ENCODE data around the gene ARMH1.
A peak's percentile ranks its signal among the peaks of the same experiment; 100 is the strongest.
"Not testable (repeated sequence)": the region's sequence is repeated elsewhere in the genome, so short reads cannot be mapped to it uniquely, and the experiment has no call there.

Gene ARMH1

DNA sequence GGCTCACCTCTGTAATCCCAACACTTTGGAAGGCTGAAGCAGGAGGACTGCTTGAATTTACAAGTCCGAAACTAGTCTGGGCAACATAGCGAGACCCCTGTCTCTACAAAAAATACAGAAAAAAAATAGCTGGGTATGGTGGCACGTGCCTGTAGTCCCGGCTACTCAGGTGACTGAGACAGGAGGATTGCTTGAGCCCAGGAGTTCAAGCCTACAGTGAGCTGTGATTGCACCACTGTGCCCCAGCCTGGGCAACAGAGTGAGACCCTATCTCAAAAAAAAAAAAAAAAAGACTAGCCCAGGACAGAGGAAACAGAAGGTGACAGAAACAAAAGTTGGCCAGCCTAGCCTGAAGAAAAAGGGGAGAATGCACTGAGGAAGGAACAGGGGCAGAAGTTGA, 21.2 kb downstream of the ARMH1 start:
- DNase-seq (ENCODE audit: low read depth) = no peak

DNA sequence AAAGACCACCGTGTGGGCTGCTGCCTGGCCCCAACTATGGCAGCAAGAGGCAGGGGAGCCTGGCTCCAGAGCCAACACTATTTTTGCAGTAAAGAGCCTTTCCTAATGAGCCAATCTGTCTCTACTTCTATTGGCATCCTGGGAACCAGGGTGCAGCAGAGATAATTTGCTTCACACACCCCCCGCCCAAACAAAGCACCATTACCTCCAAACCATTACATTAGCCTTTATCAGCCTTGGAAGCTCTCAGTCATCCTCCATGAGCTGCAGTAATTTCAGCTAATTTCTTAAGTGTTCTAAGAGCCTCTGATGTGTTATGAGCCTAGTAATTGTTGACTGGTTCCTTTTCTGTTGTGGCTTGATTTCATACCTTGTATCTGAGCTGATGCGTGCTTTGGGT, 21.6 kb downstream of the ARMH1 start:
- no peak for DNase-seq (ENCODE audit: low read depth)

DNA sequence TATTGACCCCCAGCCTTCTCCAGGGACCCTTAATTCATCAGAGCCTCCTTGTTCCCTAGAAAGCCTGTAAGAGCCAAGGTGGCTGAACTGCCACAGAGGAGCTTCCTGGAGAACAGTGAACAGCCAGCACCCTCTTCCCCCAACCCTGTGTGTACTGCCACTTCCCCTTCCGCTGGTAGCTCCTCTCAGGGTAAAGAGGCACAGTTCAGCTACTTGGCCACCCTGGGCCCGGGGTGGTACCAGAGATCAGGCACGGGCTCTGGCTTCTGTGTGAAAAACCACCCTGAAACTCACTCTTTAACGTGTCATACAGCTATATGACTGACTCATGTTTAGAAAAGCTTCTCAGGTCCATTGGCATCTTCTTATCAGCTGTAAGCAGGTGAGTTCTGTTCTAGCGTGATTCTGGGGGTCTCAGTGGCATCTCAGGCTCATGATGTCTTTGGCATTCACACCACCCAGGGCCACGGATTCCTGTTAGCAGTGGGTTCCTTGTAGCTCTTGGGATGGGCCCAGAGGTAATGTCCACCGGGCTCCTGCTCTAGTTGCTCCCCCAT, 22.4 kb downstream of the ARMH1 start:
- no peak for DNase-seq (ENCODE audit: low read depth)

DNA sequence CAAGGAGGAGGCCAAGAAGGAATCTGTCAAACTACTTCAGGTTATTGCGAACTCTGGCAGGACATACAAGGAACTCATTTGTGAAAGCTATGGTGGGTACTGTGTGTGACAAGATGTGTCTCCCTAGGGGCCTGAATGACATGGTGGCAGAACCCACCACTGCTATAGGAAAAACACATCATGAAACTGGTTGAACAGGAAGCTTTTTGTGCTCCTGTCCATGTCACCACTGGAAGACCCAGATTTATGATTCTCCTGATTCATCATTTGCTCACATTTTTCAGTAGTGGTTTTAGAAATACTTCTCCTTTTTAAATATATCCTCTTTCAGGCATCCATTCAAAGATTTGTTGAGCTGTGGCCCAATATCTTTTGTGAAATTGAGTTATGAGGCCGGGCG, 23.6 kb downstream of the ARMH1 start:
- no peak for DNase-seq (ENCODE audit: low read depth)

DNA sequence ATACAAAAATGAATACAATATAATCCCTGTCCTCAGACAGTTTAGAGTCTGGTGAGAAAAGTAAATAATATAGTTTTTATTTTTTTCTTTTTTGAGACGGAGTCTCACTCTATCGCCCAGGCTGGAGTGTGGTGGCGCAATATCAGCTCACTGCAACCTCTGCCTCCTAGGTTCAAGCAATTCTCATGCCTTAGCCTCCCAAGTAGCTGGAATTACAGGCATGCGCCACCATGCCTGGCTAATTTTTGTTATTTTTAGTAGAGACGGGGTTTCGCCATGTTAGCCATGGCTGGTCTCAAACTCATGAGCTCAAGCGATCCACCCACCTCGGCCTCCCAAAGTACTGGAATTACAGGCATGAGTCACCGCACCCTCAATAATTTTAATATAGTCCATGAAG, 24.9 kb downstream of the ARMH1 start:
- not testable (repeated sequence) for DNase-seq (ENCODE audit: low read depth)

DNA sequence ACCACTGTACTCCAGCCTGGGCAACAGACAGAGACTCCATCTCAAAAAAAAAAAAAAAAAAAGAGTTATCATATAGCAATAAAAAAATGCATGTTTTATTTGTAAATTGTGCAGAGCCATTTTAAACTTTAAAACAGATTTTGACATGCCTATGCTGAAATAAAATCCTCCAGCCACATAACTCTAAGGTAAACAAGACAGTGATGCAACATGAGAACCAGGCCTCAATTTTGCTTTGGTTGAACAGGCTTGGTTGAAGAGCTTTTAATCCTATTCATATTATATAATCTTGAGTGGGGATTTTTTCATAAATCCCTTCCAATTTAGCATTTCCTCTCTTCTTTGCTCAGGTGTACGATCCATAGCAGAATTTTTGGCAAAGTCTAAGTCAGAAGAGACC, 26.1 kb downstream of the ARMH1 start:
- no peak for DNase-seq (ENCODE audit: low read depth)

DNA sequence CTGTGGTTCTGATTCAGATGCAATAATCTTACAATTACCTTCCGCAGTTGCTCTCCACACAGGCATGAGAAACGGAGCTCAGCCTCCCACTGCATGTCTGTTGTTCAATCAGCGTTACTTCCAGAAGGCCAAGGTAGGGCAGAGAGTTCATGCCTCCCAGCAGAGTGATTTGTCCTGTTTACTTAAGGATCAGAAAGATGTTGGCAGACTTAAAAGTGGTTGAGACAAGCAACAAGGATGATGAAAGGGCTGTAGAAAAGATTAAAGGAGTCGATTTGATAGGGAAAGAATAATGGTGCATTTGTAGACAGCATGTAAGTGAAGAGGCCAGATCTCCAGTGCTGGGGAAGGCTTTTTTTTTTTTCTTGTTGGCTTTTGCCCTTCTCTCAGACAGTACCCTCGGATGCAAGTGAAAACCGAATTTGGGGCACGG, 26.6 kb downstream of the ARMH1 start:
- DNase-seq (ENCODE audit: low read depth) = no peak

DNA sequence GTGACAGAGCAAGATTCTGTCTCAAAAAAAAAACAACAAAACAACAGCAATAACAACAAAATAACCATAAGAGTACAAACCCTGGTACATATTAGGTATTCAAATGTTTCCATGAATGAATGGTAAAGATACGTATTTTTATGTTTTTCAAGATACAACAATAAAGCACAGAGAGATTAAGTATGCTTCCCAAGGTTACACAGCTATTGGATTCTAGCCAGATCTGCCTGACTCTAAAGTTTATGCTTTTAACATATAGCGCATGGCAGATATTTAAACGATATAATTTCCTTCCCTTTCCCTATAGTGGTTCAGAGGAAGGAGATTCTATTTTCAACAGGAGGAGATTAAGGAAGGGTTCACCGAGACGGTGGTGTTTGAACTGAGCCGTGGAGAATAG, 31.0 kb downstream of the ARMH1 start:
- DNase-seq (ENCODE audit: low read depth) = no peak

DNA sequence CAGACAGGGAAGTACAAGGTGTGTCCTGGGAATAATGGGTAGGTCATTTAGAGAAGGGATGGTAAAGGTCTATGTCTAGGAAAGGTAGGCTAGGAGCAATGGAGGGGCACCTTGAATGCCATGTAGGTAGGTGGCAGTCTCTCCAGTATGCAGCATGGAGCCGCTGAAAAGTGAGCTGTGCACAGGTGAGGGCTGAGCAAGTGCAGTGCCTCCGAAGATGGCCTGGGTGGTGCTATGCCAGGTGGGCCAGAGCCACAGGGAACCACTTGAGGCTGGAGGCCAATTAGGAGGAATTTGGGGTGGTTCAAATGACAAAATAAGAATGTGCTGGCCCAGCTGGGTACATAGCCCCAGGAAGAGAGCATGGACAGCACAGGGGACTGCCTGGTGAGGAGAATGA, 31.4 kb downstream of the ARMH1 start:
- no peak for DNase-seq (ENCODE audit: low read depth)

DNA sequence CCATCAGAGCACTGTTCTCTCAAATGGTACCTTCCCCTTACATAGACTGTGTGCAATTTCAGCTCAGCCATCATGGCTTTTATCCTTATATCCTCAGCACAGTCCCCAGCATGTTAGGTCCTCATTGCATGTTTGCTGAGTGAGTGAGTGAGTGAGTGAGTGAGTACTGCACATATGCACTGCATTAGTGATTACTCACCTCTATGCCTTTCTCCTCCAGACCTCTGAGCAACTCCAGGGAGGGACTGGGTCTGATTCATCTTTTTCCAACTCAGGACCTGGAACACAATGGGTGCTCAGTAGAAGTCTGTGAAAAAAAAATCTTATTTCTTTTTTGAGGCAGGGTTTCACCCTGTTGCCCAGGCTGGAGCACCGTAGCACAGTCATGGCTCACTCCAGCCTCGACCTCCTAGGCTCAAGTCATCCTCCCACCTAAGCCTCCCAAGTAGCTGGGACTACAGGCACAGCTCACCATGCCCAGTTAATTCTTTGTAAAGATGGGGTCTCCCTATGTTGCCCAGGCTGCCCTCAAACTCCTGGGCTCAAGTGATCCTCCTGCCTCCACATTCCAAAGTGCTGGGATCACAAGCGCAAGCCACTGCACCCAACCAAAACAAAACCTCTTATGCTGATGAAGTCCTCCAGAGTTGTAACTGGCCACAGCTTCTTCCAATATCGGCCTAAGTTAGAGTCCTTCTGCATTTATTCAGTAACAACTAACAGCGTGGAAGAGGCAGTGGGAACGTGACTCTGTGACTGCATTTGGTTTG, 32.8 kb downstream of the ARMH1 start:
- DNase-seq (ENCODE audit: low read depth) = no peak

DNA sequence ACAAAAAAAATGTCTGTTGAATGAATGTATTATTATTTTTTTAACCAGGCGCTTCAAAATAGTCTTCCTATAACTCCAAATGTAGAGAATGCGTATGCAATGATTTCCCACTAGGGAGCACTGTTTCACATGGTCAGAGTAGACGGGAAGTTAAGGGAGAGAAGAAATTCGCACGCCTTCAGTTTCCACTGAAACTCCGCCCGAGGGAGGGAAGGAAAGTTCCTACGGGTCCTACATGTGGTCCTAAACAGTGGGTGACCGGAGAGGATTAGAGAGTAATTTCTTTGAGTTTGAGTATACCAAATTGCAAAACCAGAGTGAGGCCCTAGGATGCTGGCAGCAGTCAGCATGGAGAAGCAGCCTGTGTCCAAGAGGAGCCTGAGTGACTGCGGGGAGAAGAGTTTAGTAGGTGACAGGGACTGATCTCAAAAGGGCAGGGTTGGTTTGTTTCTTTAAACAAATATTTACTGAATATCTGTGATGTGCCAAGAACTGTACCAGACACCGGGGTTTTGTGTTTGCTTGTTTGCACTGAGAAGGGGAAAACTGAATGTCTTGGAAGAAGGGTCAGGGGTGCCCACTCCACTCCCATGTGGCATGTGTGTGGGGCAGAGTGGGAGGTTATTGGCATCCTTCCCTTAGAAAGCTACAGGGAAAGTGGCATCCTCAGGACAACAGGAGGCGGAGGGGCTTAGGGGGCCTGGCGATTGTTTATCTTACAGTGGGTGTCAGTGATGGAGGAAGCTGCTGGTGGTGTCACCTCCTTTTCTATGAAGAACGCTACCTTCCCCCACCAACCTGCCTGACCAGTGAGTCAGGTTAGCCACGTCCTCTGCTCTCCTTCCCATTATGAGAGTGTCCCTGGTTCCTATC, 33.7 kb downstream of the ARMH1 start:
- no peak for DNase-seq (ENCODE audit: low read depth)

DNA sequence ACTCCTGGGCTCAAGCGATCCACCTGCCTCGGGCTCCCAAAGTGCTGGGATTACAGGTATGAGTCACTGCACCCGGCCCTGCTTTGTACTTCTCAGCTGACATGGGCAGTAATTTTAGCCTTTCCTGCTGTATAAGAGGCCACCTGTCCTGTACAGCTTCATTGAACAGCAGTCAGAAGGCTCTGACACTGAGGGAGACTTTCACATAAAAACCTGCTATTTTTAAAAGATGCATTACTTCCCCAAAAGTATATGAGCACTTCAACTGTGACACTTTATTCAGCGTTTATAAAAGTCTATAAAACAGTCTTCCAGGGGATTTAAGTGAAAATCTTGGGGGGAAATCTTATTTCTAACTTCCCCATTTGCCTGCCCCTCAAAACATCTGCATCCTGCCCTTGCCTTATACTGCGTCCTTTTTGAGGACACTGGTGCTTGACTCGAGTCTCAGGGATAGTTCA, 38.8 kb downstream of the ARMH1 start:
- no peak for DNase-seq (ENCODE audit: low read depth)

DNA sequence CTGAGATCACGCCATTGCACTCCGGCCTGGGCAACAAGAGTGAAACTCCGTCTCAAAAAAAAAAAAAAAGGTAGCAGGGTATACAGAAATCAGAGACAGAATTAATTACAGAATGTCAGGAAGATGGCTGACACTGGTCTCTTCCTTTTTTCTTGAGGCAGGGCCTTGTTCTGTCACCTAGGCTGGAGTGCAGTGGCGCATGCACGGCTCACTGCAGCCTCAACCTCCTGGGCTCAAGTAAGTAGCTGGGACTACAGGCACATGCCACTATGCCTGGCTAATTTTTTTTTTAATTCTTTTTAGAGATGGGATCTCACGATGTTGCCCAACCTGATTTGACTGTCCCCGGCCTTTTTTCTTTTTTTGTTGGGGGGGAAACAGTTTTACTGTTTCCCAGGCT, 40.0 kb downstream of the ARMH1 start:
- no peak for DNase-seq (ENCODE audit: low read depth)

DNA sequence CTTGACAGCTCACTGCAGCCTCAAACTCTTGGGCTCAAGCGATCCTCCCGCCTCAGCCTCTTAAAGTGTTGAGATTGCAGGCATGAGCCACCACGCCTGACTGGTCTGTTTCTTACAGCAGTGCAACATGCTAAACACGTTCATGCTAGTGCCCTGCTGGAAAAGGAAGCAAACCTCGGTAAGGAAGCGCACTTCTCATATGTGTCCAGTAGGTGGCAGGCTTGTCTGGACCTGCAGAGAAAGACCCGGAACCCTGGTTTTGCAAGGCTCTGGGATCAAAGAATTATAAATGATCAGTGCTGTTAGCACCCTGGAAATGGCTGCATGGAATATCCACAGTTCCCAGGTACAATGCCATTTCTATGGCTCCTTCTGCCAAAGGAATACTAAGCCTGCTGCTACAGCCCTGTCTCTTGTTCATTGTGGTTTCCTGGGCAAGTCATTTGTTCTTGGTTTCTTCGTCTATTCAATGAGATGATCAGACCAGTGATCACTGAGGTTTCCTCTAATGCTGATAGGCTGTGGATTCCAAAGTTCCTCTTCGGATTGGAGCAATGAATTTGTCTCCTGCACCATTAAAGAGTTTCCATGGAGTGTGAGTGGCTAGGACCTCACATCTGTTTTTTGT, 40.5 kb downstream of the ARMH1 start:
- DNase-seq (ENCODE audit: low read depth) = peak; percentile 85

DNA sequence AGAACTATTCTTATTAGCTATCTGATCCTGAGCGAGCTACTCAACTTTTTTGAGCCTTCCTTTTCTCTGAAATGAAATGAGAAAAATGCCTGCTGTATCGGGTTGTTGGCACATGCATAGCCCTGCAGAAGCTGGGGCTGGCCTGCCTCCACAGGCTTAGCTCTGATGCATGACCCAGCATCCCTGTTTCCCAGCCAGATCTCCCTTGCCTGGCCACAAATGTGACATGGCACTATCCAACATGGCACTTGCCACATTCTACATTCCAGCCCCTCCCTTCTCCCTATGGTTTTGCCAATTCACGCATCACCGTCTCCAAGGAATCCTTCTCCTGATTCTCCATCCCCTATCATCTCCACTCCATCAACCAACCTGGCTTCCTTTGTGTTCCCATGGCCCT, 42.6 kb downstream of the ARMH1 start:
- DNase-seq (ENCODE audit: low read depth) = no peak

DNA sequence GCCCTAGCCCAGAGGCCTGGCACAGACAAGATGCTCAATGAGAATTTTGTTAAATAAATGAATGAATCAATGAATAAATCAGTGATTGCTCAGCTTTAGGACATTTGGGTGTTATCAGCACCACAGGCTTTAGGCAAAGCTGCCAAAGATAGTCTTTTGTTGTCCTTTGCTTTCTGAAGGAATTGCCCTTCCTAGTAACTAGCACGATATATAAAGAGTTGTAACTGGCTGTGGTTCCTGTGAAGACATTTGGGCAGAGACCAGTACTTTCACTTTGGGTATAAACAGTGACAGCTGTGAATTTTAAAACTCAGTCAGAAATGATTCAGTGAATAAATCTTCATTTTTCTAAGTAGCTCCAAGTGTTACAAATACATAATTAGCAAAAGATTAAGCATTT, 43.1 kb downstream of the ARMH1 start:
- no peak for DNase-seq (ENCODE audit: low read depth)

DNA sequence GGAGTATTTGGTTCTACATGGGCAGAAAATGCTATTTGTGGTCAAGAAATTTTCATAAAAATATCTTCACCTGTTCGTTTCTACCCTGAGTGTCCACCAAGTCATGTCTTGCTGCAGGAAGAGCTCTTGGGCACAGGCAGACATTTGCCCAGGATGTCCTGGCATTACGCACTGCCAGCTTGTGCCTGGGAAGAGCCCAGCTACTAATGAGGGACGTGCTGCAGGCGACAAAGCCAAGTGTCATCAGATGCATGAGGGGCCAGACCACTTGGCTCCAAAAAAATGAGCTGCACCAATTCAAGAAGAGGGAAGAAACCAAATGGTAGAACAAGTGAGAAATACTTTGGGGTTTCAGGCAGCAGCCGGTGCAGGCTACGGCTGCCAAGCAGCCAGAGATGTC, 43.6 kb downstream of the ARMH1 start:
- no peak for DNase-seq (ENCODE audit: low read depth)

DNA sequence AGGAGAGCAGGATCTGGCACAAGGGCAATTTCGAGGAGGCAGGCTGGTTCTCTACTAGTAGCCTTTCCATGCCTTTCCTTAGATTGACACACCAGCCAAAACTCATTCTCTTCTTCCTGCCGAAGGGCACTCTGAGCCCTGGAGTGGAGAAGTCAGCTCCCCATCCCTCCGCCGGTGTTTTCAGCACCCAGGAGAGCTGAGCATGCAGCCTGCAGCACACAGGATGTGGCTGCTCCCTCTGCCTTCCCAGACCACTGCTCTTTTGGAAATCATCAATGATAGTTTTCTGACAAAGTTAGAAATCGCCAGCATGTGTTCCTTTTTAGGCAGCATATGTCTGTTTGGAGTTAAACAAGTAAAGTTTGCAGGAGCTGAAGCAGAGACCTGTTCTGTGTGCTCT, 44.8 kb downstream of the ARMH1 start:
- DNase-seq (ENCODE audit: low read depth) = no peak

DNA sequence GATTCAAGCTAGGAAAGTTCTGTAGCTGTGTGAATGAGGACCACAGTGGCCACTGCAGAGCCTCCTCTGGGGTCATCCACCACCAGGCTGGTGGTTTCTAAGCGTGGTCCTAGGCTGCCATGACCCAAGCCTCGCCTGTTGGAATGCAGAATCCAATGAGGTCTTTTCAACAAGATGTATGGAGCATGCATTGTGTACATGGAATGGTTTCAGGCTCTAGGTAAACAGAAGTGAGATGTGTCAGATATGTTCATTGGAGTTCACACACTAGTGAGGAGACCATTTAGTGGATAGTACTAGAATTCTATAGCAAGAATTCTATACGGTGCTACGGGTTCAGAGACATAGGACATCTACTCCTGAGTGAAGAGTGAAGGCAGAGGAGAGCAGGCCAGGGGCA, 45.8 kb downstream of the ARMH1 start:
- DNase-seq (ENCODE audit: low read depth) = no peak

DNA sequence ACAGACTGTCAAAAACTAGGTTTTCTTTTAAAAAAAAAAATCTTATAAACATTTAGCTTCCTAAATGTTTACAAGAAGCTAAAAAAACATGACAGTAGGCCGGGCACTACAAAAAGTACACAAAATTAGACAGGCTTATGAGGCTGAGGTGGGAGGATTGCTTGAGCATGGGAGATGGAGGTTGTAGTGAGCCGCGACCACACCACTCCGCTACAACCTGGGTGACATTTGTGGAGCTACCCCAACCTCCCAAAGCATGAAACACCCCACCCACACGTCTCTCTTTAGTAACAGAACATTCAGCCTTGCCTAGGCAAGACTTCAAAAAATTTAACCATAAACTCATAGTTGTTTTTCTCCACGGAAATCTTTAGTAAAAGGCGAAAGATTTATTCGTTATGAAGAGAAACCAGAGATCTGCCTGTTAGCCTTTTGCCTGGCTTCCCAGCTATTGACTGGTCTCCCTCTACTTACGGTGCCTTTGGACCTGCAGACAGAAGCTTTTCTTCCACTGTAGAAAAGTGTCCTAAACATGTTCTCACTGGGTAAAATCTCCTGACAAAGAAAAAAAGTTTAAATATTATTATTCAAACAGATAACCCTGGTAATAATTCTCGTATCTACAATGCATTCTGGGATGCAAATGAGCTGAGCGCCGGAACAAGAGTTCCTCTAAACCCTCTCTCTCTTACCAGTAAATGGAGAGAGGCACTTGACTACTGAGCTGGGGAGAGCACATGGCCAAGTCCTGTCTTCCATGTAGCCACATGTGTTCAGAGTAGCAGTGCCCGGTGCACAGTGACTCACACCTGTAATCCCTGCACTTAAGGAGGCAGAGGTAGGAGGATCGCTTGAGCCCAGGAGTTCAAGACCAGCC, 47.2 kb downstream of the ARMH1 start:
- DNase-seq (ENCODE audit: low read depth) = peak; percentile 95

DNA sequence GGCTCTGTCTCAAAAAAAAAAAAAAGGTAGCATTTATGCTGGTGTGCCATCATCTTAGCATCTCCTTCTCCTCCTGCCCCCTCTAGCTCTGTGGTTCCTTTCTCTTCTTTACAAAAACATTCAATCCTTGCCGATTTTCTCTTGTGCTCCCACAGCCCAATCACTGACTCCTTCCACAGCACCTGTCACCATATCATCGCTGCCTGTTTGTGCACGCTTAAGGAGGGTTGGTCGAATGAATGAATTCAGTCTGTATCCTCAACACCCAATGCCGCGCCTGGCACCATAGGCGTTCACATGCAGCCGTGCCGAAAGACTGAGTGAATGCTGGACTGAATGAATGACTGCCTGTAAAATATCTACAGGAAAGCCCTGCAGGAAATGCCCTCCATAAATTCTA, 48.5 kb downstream of the ARMH1 start:
- DNase-seq (ENCODE audit: low read depth) = no peak

Data from CMK (cell line).